ENCODE data around the gene GJA8.
A peak's percentile ranks its signal among the peaks of the same experiment; 100 is the strongest.
"Not testable (repeated sequence)": the region's sequence is repeated elsewhere in the genome, so short reads cannot be mapped to it uniquely, and the experiment has no call there.

Gene GJA8

GRCh38 chr1:147902253-147902845 lies at the start of gene GJA8:
GJA8 (plus strand) TSS chr1:147902795; CDS start chr1:147907956, 5,161 bp downstream.
- DNase-seq = no peak

DNA sequence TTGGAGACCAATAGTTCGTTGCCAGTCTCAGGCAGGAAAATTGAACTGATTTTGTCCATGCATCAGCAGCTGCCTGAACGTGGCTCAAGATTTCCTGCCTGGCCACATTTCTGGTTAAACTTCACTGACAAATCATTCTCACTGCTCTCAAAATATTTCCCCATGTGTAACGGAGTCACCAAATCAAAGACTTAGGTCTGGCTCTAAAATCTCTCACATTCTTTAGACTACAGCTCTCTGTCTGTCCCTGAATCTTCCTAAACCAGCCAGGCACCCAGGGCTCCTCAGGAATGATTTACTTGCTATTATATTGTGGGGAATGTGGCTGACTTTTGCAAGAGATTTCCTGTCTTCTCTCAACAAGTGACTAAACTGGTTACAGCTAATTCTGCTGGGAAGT lies 49.2 kb upstream of the GJA8 start:
- DNase-seq = no peak

DNA sequence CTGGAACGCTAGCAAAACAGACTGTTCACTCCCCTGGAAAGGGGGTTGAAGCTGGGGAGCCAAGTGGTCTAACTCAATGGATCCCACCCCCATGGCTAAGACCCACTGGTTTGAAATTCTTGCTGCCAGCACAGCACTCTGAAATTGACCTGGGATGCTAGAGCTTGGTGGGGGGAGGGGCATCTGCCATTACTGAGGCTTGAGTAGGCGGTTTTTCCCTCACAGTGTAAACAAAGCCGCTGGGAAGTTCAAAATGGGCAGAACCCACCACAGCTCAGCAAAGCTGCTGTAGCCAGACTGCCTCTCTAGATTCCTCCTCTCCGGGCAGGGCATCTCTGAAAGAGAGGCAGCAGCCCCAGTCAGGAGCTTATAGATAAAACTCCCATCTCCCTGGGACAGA lies 47.6 kb upstream of the GJA8 start:
- DNase-seq = not testable (repeated sequence)

DNA sequence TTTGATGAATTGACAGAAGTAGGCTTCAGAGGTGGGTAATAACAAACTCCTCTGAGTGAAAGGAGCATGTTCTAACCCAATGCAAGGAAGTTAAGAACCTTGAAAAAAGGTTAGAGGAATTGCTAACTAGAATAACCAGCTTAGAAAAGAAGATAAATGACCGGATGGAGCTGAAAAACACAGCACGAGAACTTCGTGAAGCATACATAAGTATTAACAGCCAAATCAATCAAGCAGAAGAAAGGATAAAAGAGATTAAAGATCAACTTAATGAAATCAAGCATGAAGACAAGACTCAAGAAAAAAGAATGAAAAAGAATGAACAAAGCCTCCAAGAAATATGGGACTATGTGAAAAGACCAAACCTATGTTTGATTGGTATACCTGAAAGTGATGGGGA lies 46.6 kb upstream of the GJA8 start:
- DNase-seq = not testable (repeated sequence)

DNA sequence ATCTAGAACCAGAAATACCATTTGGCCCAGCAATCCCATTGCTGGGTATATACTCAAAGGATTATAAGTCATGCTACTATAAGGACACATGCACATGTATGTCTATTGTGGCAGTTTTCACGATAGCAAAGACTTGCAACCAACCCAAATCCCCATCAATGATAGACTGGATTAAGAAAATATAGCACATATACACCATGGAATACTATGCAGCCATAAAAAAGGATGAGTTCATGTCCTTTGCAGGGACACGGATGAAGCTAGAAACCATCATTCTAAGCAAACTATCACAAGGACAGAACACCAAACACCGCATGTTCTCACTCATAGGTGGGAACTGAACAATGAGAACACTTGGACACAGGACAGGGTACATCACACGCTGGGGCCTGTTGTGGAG lies 35.4 kb upstream of the GJA8 start:
- not testable (repeated sequence) for DNase-seq

GRCh38 chr1:147878022-147878421 lies 24.6 kb upstream of the GJA8 start:
- DNase-seq = no peak

- DNase-seq = no peak
Measured at GRCh38 chr1:147879911-147880310, 22.7 kb upstream of the GJA8 start.

- DNase-seq = no peak
Measured at GRCh38 chr1:147882535-147882934, 20.1 kb upstream of the GJA8 start.

DNA sequence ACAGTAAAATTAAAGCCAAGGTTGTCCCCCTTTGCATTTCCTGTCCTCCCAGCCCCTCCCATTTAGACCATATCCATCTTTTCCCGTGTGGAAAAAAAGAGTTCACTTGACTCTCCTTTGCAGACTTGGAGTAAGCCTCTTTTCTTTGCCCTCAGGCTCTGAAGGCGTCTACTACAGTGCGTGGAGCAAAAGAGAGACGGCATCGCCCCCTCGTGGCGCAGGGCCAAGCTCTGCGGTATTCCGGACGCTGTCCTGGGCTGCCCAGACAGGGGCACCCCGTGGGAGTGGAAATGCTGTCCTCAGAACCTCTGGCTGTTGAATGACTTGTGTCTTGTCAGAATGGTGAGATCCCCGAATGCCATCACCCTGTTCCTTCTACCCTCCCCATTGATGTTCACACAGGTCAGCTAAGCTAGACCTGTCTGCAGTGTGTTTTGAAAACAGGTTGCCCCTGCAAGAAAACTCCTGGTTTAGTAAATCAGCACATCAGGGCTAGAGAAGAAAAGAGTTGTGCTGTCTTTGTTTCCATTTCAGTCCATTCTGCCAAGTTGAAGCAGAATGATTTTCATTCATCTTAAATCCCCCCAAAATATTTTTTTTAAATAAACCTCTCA lies 12.3 kb upstream of the GJA8 start:
- DNase-seq = peak; percentile 29

DNA sequence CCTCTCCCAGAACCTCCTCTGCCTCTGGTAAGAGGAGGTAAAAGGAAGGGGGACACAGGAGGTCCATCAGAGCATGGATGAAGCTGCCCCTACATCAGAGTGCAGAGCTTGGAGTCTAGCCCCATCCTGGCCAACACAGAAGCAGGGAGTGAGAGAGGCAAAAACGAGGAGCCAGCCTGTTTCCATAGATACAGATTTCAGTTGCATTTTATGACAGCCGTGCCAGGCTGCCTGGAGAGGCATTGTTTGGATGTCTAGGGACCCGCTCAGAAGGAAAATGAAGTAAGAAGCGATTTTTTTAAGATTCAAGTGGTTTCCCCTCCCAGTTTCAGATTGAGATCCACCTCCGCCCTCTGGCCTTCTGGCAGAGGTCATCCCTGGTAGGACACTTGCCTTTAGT lies 11.5 kb upstream of the GJA8 start:
- no peak for DNase-seq

DNA sequence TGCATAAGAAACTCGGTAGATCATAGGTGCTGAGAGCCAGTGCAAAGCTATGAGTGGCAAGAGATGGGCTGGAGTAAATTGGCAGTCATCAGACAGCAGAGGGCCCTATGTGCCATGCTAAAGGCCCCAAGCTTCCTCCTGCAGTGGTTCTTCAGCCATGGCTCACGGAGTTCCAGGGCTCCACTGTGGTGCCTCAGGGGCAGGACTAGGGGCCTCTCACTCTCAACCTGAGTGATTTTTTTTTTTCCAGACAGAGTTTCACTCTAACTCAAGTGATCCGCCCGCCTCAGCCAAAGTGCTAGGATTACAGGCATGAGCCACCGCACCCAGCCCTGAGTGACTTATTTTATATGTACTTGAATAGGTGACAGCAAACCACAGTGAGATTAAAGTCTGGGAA lies 10.4 kb upstream of the GJA8 start:
- peak; percentile 3 for DNase-seq

DNA sequence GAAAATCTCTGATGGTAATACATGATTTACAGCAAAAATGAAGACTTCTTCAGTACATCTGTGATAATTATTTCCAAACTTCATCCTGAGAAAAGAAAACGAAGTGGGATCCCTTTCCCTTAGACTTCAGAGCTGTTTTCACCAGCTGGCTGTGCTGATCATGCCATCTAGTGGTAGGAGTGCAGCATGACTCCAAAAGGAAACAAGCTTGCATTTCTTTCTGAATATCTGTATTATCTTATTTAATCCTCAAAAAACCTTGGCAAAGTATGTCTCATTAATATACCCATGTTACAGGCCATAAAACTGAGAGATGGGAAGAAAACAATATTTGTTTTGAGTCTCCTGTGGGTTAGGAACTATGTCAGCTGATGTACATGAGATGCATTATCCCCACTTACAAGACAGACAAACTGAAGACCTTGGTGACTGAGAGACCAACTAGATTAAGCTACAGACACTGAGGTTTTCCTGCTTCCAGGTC lies 9.8 kb upstream of the GJA8 start:
- DNase-seq = peak; percentile 2

- no peak for DNase-seq
Measured at GRCh38 chr1:147895123-147895522, 7.5 kb upstream of the GJA8 start.

- DNase-seq = no peak
Measured at GRCh38 chr1:147897029-147897752, 5.4 kb upstream of the GJA8 start.

DNA sequence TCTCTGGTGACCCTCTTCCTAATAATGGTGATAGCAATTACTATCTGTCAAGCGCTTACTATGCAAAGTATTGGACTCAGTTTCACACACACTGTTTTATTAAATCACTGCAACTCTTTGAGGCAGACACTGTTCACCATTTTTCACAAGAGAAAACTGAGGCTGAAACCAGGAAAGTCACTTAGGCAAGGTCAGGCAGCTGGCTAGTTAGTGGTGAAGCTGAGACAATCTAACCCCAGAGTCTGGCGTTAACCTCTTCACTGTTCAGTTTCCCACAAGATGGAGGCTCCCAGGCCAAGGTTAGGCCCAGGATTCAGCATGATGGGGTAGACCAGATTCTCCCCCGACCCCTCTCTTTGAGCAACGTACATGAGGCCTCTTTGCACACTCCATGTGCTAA lies 4.8 kb upstream of the GJA8 start:
- DNase-seq = no peak

DNA sequence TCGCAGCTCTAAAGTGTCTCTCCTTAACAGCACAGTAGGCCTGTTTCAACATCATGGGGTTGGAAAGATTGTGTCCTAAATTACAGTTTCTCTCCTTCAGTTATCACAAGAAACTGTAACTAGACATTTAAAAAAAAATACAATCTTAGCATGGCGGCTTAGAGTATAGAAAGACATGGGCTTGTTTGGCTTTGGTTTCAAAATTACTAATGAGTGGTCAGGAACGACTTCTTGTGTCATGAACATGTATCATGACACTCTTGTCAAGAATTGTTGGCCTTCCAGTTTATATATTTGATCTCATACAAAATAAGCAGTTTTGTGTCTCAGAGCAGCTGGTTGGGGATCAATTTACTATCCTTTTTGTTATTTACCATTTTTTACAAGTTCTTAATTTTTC lies 2.1 kb downstream of the GJA8 start:
- DNase-seq = no peak

GRCh38 chr1:147907786-147908509 lies 5.4 kb downstream of the GJA8 start:
- no peak for DNase-seq

DNA sequence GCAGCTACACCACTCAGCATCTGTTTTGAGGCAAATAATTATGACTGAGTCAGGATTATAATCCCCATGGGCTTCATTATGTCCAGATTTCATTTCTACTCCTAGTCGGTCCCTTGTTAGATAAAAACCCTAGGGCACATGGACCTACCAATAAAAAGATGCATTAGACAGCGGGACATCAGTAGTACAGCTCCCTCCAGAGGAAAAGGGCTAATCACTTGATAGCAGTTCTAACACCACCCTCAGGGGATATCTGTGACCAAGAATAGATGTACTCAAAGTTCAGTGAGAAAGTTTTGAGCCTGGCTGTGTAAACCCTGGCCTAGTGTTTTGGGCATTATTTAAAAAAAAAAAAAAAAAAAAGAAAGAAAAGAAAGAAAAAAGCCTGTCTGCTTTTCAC lies 10.0 kb downstream of the GJA8 start:
- no peak for DNase-seq

GRCh38 chr1:147913362-147913942 lies 10.9 kb downstream of the GJA8 start:
- DNase-seq = no peak

DNA sequence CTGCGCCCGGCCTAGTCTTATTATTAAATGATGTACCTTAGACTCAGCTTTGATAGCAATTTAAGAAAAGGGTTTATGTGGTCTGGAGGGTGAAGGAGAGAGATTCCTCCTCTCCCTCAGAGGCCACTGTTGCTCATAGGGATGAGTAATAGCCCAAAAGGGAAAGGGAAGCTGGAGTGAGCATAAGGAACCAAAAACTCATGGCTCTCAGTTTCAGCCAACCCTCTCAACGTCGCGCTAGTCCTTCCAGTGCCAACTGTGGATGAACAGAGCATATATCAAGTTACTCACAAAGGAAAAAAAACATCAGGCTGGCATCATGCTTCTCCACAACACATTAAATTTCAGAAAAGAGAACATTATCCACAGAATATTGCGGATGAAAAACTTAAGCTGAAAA lies 17.3 kb downstream of the GJA8 start:
- DNase-seq = no peak

DNA sequence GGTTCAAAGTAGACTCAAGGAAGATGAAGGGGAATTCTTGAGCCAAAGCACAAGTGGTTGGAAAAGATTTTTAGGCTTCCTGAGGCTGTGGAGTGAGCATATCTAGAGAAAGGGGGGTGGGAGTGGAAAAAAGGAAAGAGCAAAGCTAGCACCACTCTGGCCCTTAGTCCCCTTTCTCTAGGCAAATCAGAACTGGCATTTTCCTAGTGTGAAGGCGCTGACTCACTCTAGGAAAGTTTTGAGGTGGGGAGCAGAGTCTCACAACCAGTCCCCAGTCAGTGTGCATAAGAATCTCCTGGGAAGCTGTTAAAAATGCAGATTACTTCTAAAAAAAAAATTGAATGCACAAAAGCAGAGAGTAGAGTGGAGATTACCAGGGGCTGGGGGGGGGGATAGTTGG lies 22.2 kb downstream of the GJA8 start:
- no peak for DNase-seq

GRCh38 chr1:147927215-147927614 lies 24.6 kb downstream of the GJA8 start:
- not testable (repeated sequence) for DNase-seq

DNA sequence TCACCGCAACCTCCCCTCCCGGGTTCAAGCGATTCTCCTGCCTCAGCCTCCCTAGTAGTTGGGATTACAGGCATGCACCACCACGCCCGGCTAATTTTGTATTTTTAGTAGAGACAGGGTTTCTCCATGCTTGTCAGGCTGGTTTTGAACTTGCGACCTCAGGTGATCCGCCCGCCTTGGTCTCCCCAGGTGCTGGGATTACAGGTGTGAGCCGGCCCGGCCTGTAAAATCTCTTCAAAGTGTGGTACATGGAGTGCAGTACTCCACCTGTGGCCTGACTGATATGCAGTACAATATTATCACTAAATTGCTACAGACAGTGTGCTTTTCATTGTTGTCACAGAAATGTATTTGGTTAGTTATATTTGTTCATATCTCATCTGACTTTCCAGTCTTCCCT lies 25.1 kb downstream of the GJA8 start:
- DNase-seq = not testable (repeated sequence)

Data from NCI-H510A (cell line).